ENCODE results near the gene MYH16. TPM values are rescaled to one million over a fixed set of nuclear protein-coding genes. Genes with fewer than 3 reads are reported as not detected.

Gene MYH16
- total and polyA plus RNA-seq, 10 donors: not detected

DNA sequence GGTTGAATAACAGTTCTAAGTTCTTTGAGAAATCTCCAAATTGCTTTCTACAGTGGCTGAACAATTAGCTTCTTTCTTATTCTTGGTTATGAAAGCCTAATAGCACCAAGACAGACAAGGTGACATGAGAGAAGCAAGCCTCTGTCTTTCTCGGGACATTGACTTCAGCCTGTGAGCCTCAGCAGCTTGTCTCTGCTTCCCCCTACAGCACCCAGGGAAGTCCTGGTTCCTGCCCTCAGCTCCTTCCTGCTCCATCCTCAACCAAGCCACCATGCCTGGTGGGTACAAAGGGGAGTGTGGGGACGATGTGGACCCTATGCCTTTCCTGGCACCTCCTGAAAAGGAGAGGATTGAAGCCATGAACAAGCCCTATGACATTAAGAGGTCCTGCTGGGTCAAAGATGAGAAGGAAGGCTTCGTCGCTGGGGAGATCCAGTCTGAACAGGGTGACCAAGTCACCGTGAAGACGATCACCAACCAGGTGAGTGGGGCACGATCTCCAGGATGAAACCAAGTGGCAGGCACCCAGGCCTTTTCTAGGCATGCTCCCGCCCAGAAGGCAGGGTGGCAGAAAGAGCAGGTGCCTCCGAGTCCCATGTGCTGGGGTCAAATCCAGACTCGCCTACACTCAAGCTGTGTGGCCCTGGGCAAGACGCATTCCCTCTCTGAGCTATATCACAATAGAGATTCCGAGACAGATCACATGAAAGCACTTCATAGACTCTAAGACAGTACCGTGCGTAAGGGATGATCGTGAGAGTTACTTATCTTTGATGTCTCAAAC lies 33.9 kb upstream of the MYH16 start:
- intact Hi-C loops (cut with DNase I; ENCODE audit: low total_unique reads): no loop called here
- peaks cover 0 to 23% (median 0%) of the 10 kb centered on the region in 7 donors for H3K27me3 ChIP-seq (replicated peaks in 1 of 7)
- no peak overlapping the region for H3K27ac ChIP-seq
- TF ChIP-seq, protein P1, sequence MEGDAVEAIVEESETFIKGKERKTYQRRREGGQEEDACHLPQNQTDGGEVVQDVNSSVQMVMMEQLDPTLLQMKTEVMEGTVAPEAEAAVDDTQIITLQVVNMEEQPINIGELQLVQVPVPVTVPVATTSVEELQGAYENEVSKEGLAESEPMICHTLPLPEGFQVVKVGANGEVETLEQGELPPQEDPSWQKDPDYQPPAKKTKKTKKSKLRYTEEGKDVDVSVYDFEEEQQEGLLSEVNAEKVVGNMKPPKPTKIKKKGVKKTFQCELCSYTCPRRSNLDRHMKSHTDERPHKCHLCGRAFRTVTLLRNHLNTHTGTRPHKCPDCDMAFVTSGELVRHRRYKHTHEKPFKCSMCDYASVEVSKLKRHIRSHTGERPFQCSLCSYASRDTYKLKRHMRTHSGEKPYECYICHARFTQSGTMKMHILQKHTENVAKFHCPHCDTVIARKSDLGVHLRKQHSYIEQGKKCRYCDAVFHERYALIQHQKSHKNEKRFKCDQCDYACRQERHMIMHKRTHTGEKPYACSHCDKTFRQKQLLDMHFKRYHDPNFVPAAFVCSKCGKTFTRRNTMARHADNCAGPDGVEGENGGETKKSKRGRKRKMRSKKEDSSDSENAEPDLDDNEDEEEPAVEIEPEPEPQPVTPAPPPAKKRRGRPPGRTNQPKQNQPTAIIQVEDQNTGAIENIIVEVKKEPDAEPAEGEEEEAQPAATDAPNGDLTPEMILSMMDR (IDR thresholded peaks at IDR 0.05 in 8 of 11, conservative IDR thresholded peaks at IDR 0.05 in 3 of 11): no peak
- no peak for TF ChIP-seq POLR2A (IDR thresholded peaks at IDR 0.05)
- no peak for TF ChIP-seq POLR2AphosphoS5 (IDR thresholded peaks at IDR 0.05)
- peaks cover 0 to 10% (median 4%) of the 10 kb centered on the region in 8 donors for H3K9me3 ChIP-seq
- no peaks in the 10 kb centered on the region for H3K36me3 ChIP-seq
- DNase-seq: no peak
- H3K4me1 ChIP-seq: no peaks in the 10 kb centered on the region
- WGBS, 5 donors: 72 to 86% (median 80%) methylated on average over 10 to 15 of the region's 15 CpGs
- H3K4me3 ChIP-seq: no peak overlapping the region

DNA sequence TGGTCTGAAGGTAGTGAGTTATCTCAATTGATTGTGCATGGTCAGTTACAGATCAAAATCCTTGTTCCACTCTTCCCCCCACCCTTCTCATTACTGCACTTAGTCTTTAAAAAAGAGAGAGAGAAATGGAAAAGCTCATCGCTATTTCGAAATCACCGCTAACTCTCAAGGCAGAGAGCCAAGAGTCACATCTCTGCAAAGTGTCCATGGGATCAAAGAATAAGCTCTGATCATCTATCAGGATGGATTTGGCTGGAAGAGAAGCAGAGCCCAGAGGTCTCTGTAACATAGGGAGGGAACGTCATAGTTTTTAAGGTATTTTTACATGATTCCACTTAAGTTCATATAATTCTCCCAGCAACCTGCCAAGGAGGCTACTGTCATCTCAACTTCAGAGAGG lies 30.0 kb upstream of the MYH16 start:
- 83 to 96% (median 88%) methylated on average over 4 of the region's 4 CpGs for WGBS, 5 donors

DNA sequence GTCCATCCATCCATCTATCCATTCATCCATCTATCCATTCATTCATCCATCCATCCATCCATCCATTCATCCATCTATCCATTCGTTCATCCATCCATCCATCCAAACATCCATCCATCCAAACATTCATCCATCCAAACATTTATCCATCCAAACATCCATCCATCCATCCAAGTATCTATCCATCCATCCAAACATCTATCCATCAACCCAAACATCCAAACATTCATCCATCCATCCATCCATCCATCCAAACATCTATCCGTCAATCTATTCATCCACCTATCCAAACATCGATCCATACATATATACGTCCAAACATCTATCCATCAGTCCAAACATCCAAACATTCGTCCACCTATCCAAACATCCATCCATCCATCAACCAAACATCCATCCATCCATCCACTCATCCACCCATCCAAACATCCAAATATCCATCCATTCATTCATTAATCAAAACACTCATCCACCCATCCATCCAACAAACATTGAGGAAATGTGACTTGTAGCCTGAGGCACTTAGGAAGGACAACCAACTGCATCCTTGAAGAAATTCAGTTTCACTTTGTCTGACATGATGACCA lies 28.8 kb upstream of the MYH16 start:
- no peak for DNase-seq
- Histone ChIP-seq H3K27ac (no peak overlapping the region), H3K9me3 (no peaks in the 10 kb centered on the region), H3K27me3 (replicated peaks in 1 of 7) (peaks cover 0 to 15% (median 0%) of the 10 kb centered on the region in 7 donors), H3K4me3 (no peak overlapping the region), H3K36me3 (no peaks in the 10 kb centered on the region), H3K4me1 (no peaks in the 10 kb centered on the region)
- intact Hi-C loops (cut with DNase I; ENCODE audit: low total_unique reads): no loop called here
- no peak for TF ChIP-seq POLR2A (IDR thresholded peaks at IDR 0.05)
- WGBS, 5 donors: 84 to 93% (median 85%) methylated on average over 5 of the region's 5 CpGs

More for the DNA sequence above, 30.0 kb upstream of the MYH16 start:
- H3K27ac ChIP-seq: no peak overlapping the region
- H3K27me3 ChIP-seq (replicated peaks in 1 of 7): peaks cover 0 to 23% (median 0%) of the 10 kb centered on the region in 7 donors
- H3K4me1 ChIP-seq: no peaks in the 10 kb centered on the region
- H3K9me3 ChIP-seq: peaks cover 0 to 5% (median 1%) of the 10 kb centered on the region in 8 donors
- intact Hi-C loops (cut with DNase I; ENCODE audit: low total_unique reads): no loop called here
- no peak for DNase-seq
- H3K4me3 ChIP-seq: no peak overlapping the region
- H3K36me3 ChIP-seq: no peaks in the 10 kb centered on the region
- TF ChIP-seq POLR2A (IDR thresholded peaks at IDR 0.05) (no peak), POLR2AphosphoS5 (IDR thresholded peaks at IDR 0.05) (no peak)
- TF ChIP-seq, protein P1 (IDR thresholded peaks at IDR 0.05 in 8 of 11, conservative IDR thresholded peaks at IDR 0.05 in 3 of 11): no peak

DNA sequence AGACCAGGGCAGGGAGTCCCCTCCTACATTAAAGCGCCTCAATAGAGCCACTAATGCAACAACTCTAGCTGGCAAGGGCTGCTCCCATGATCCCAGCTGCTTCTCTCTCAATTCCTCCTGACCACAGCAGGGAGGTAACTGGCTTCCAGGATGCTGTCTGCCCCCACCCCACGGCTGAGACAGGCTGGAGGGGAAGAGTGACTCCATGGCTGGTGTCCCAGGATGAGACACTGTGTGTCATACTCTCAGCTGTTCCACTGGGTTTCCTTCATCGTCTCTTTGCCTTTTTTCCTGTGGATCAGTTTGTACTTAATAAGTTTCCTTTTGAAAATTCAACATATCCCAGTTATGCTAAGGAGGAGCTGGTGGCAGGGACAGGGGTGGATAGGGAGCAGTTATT lies 27.7 kb upstream of the MYH16 start:
- Histone ChIP-seq H3K27ac (no peak overlapping the region), H3K27me3 (replicated peaks in 1 of 7) (peaks cover 0 to 12% (median 0%) of the 10 kb centered on the region in 7 donors), H3K9me3 (no peaks in the 10 kb centered on the region), H3K4me3 (no peak overlapping the region), H3K36me3 (no peaks in the 10 kb centered on the region), H3K4me1 (no peaks in the 10 kb centered on the region)
- TF ChIP-seq POLR2AphosphoS5 (IDR thresholded peaks at IDR 0.05): no peak
- TF ChIP-seq POLR2A (IDR thresholded peaks at IDR 0.05): no peak
- TF ChIP-seq, protein P1 (IDR thresholded peaks at IDR 0.05 in 8 of 11, conservative IDR thresholded peaks at IDR 0.05 in 3 of 11): no peak
- intact Hi-C loops (cut with DNase I; ENCODE audit: low total_unique reads): no loop called here
- 55 to 67% (median 61%) methylated on average over 2 to 3 of the region's 3 CpGs for WGBS, 5 donors
- DNase-seq: no peak
